ENCODE measurements around the gene SUV39H2.

DNA sequence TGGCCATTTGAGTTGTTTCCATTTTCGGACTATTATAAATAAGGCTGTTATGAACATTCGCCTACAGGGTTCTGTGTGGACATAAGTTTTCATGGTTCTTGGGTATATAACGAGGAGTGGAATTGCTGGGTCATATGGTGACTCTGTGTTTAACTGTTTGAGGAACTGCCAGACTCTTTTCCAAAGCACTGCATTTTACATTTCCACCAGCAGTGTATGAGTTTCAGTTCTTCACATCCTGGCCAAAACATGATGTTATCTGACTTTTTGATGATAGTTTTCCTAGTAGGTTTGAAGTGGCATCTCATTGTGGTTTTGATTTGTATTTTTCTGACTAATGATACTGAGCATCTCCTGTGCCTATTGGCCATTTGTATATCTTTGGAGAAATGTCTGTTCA is 5.4 kb downstream of the SUV39H2 start:
- TF ChIP-seq EZH2 (IDR thresholded peaks at IDR 0.05; ENCODE audit: insufficient read depth, poor library complexity, severe bottlenecking) = no peak
- no peak for TF ChIP-seq EZH2phosphoT487 (IDR thresholded peaks at IDR 0.05; ENCODE audit: insufficient read depth, low read depth)
